Suprapubic skin (tissue), 4 donors: ENCODE results near the gene CCDC8. TPM values are rescaled to one million over a fixed set of nuclear protein-coding genes. Genes with fewer than 3 reads are reported as not detected.

Experiments
- DNase-seq, 2 donors: peaks; one replicate each; pipeline ENCODE4 v3.0.0-alpha.2; 2019; ENCODE audit warnings: low spot score in 2 of 2
- H3K27ac ChIP-seq: fragments of 200-600 bp; sonication (generic); one replicate; pipeline ENCODE4 v1.5.1; 2019
- H3K27me3 ChIP-seq: fragments of 200-600 bp; sonication (generic); one replicate; pipeline ENCODE4 v1.5.1; 2019
- H3K36me3 ChIP-seq: fragments of 200-600 bp; sonication (generic); one replicate; pipeline ENCODE4 v1.5.1; 2019
- H3K4me1 ChIP-seq: fragments of 200-600 bp; sonication (generic); one replicate; pipeline ENCODE4 v1.5.1; 2019
- H3K4me3 ChIP-seq: fragments of 200-600 bp; sonication (generic); one replicate; pipeline ENCODE4 v1.5.1; 2019; ENCODE audit warnings: mild to moderate bottlenecking
- H3K9me3 ChIP-seq: fragments of 200-600 bp; sonication (generic); one replicate; pipeline ENCODE4 v1.5.1; 2019
- CTCF ChIP-seq, 2 donors: fragments of 200-600 bp in 1 of 2; fragments of 450-650 bp in 1 of 2; sonication (generic) in 1 of 2; IDR thresholded peaks; one replicate each; pipeline ENCODE4 v1.5.1; 2016 to 2019; ENCODE audit warnings: antibody characterized with exemption in 2 of 2, mild to moderate bottlenecking in 1 of 2, moderate library complexity in 1 of 2
- EP300 ChIP-seq: sonication (generic); formaldehyde crosslinking; IDR thresholded peaks from one replicate; pipeline ENCODE4 v1.6.1; 2017; ENCODE audit warnings: antibody characterized with exemption
- POLR2A ChIP-seq, 2 donors: fragments of 450-650 bp; IDR thresholded peaks; one replicate each; pipeline ENCODE4 v1.6.1; 2017; ENCODE audit warnings: antibody characterized with exemption in 2 of 2, mild to moderate bottlenecking in 2 of 2, moderate library complexity in 2 of 2
- POLR2AphosphoS5 ChIP-seq, 3 donors: sonication (generic); formaldehyde crosslinking; IDR thresholded peaks; one replicate each; pipeline ENCODE4 v1.6.1; 2017; ENCODE audit warnings: antibody characterized with exemption in 3 of 3
- WGBS: methylation state at CpG from one replicate; pipeline ENCODE4 v1.1.5; 2018; 5-methylcytosine and 5-hydroxymethylcytosine counted together
- total RNA-seq, 4 donors: library from RNA; depleted of rRNA; stranded (reverse); fragments of >200 nt; gene quantifications; one replicate each; pipeline ENCODE4 v1.1.0, GENCODE V29; 2016

Gene CCDC8
- total RNA-seq, 4 donors from 2014 or later = 1.6 to 6.5 (median 3.3) TPM

- WGBS = 20% methylated on average over 6 of the region's 11 CpGs
- DNase-seq = peak; percentile 24 to 76
These were observed 40.4 kb downstream of the CCDC8 start for GRCh38 chr19:46372901-46373490.

DNA sequence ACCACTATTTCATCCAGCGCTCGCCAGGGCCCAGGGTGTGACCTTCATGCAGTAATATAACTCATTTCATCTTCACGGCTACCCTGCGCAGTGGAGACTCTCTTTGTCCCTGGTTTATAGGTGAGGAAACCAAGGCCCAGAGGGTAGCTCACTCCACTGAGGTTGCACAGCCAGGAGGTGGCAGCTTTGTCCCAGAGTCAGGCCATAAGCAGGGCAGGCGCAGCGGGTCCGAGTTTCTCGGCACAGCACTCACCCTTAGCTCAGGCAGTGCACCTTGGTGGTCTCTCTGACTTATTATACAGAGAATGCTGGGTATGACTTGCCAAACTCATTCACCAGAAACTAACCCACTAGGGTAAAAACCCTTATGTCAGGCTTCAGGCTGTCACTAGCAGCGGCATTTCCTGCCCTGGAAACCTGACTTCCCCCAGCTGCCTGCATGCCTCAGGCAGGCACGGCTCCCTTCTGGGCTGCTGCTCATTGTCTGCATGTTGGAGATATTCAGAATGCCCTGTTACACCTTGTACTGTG lies 41.9 kb downstream of the CCDC8 start:
- Histone ChIP-seq H3K9me3 (no peaks in the 10 kb centered on the region), H3K4me3 (no peak overlapping the region), H3K27me3 (no peaks in the 10 kb centered on the region), H3K36me3 (peaks cover 25% of the 10 kb centered on the region), H3K4me1 (peaks cover 53% of the 10 kb centered on the region), H3K27ac (no peak overlapping the region)
- DNase-seq = peak; percentile 50 to 58
- no peak for TF ChIP-seq EP300
- 70% methylated on average over 6 of the region's 10 CpGs for WGBS

More at GRCh38 chr19:46372901-46373490, 40.4 kb downstream of the CCDC8 start:
- peaks cover 68% of the 10 kb centered on the region for H3K4me1 ChIP-seq
- H3K27me3 ChIP-seq = no peaks in the 10 kb centered on the region
- no peak overlapping the region for H3K4me3 ChIP-seq
- H3K27ac ChIP-seq = peak overlapping the region; percentile 80
- H3K9me3 ChIP-seq = no peaks in the 10 kb centered on the region
- peaks cover 27% of the 10 kb centered on the region for H3K36me3 ChIP-seq
- no peak for TF ChIP-seq EP300
- peak in 1 of 2 donors; percentile 34 for TF ChIP-seq CTCF (IDR thresholded peaks at IDR 0.05)

DNA sequence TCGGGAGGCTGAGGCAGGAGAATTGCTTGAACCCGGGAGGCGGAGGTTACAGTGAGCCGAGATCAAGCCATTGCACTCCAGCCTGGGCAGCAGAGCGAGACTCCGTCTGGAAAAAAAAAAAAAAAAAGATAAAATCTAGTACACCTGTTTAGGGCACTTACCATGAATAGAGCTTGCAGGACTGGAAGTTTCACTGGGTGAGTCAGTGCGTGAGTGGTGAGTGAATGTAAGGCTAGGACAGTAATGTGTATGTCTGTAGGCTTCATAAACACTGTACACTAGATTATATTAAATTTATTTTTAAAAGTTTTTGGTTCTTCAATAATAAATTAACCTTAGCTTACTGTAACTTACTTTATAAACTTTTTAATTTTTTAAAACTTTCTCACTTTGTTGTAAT lies 43.5 kb downstream of the CCDC8 start:
- Histone ChIP-seq H3K27ac (no peak overlapping the region), H3K27me3 (no peaks in the 10 kb centered on the region), H3K36me3 (peaks cover 25% of the 10 kb centered on the region), H3K4me3 (no peak overlapping the region), H3K9me3 (no peaks in the 10 kb centered on the region), H3K4me1 (peaks cover 52% of the 10 kb centered on the region)
- no peak for DNase-seq
- 71% methylated on average over 7 of the region's 7 CpGs for WGBS
- no peak for TF ChIP-seq POLR2AphosphoS5 (IDR thresholded peaks at IDR 0.05)
- no peak for TF ChIP-seq EP300
- no peak for TF ChIP-seq CTCF (IDR thresholded peaks at IDR 0.05)
- TF ChIP-seq POLR2A (IDR thresholded peaks at IDR 0.05) = no peak

- WGBS = 95% methylated on average over 7 of the region's 7 CpGs
- H3K9me3 ChIP-seq = no peaks in the 10 kb centered on the region
- H3K4me3 ChIP-seq = no peak overlapping the region
- H3K27ac ChIP-seq = no peak overlapping the region
- H3K4me1 ChIP-seq = peaks cover 35% of the 10 kb centered on the region
- TF ChIP-seq CTCF (IDR thresholded peaks at IDR 0.05) = no peak
- no peak for TF ChIP-seq POLR2A (IDR thresholded peaks at IDR 0.05)
- TF ChIP-seq EP300 = no peak
- TF ChIP-seq POLR2AphosphoS5 (IDR thresholded peaks at IDR 0.05) = no peak
- H3K36me3 ChIP-seq = peaks cover 32% of the 10 kb centered on the region
- no peaks in the 10 kb centered on the region for H3K27me3 ChIP-seq
- peak; percentile 28 to 50 for DNase-seq
These were observed 45.2 kb downstream of the CCDC8 start for GRCh38 chr19:46368116-46368515.

DNA sequence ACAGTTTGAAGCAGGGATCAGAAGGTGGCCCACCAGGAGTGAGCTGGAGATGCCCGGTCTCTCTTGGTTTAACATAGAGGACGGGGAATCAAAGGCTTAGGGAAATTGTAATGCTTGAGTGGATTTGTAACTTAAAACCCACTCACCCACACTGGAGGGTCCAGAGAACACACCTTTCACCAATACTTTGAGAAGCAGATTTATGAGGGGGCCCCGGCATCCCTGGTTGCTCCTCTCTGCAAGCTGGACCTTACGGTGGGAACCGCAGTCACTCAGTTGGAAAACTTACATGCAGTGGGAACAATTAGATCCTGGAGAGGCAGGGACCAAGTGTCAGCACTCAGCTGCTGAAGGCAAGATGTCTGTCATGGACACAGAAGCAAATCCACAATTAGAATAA lies 45.9 kb downstream of the CCDC8 start:
- Histone ChIP-seq H3K36me3 (peaks cover 32% of the 10 kb centered on the region), H3K4me3 (no peak overlapping the region), H3K9me3 (no peaks in the 10 kb centered on the region), H3K27me3 (no peaks in the 10 kb centered on the region), H3K4me1 (peaks cover 28% of the 10 kb centered on the region), H3K27ac (no peak overlapping the region)
- WGBS = 83% methylated on average over 4 of the region's 5 CpGs
- peak; percentile 31 to 32 for DNase-seq
- TF ChIP-seq POLR2A (IDR thresholded peaks at IDR 0.05) (no peak), CTCF (IDR thresholded peaks at IDR 0.05) (no peak), POLR2AphosphoS5 (IDR thresholded peaks at IDR 0.05) (no peak), EP300 (no peak)
